T47D (cell line): ENCODE results near the gene HERPUD2.

Experiments
- DNase-seq, 2 experiments: peaks; one replicate each; pipeline versions ENCODE4 v3.0.0 to v3.0.0-alpha.2; 2011 to 2012; ENCODE audit warnings: low read depth in 1 of 2, low spot score in 1 of 2
- JUND ChIP-seq: IDR thresholded peaks from 2 replicates; pipeline ENCODE4 v1.6.1; 2012; ENCODE audit warnings: low read depth
- in situ Hi-C: cut with HindIII; loops from 2 replicates; pipeline ENCODE4 v1.10.0; 2016; ENCODE audit warnings: low sequenced_read_pairs, low pct_unique_long_range_greater_than_20kb

Gene HERPUD2, protein sequence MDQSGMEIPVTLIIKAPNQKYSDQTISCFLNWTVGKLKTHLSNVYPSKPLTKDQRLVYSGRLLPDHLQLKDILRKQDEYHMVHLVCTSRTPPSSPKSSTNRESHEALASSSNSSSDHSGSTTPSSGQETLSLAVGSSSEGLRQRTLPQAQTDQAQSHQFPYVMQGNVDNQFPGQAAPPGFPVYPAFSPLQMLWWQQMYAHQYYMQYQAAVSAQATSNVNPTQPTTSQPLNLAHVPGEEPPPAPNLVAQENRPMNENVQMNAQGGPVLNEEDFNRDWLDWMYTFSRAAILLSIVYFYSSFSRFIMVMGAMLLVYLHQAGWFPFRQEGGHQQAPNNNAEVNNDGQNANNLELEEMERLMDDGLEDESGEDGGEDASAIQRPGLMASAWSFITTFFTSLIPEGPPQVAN

DNA sequence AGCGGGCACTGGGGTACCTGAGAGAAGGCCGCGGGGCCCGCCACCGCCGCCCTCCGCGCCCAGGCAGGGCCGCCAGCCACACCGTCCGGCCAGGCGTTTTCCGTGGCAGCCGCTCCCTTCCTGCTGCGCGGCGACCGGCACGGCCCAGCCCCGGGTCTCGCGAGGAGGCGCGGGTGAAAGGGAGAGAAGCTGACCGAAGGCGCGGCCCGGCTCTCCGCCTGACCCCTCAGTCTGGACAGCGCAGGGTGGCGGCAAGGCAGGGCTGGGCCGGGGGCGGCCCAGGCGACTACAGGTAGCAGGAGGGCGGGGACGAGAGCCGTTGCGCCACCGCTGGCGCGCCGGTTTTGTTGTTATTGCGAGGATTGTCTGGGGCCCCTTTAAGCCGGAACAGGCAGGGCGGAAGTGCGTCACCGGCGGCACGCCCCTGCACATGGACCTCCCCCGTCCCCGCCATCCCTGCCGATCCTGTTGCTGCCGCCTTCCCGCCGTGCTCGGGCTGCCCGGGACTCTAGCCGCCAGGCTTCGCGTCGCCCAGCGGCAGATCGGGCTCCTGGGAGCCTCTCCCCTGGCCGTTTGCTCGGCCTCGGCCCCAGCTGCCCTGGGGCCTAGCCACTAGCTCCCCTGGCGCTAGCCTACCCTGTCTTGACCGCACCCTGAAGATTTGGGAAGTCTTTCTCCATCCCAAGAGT lies at the start of gene HERPUD2:
Gene HERPUD2, minus strand, starts transcription at position 352 of the 689 bp plus-strand sequence. CDS start 805 bp downstream, outside the sequence.
- in situ Hi-C loops, result no loop called here
- no peak for TF ChIP-seq JUND
- peak; percentile 94 to 97 for DNase-seq

DNA sequence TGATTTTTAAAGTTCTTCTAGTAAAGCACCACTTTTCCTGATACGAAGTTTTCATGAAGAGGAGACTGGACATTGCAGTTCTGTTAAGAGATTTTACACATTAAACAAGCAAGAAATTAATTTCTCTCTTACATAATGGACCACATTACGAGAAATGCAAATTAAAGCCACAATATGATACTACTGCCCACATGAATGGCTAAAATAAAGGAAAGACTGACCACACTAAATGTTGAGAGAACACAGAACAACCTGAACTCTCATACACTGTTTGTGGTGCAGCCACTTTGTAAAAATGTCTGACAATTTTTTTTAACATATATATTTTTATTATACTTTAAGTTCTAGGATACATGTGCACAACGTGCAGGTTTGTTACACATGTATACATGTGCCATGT lies 44.0 kb upstream of the HERPUD2 start:
- in situ Hi-C loops, result no loop called here
- TF ChIP-seq JUND, result no peak
- DNase-seq, result no peak

DNA sequence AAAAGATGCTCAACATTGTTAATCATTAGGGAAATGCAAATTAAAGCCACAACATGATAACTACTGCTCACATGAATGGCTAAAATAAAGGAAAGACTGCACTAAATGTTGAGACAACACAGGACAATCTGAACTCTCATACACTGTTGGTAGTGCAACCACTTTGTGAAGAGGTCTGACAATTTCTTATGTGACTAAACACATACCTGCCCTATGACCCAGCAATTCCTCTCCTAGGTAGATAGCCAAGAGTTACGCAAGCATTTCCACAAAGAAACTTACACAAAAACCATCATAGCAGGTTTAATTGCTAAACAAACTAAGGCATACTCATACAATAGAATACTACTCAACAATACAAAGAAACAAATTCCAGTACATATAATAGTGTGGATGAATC lies 41.8 kb upstream of the HERPUD2 start:
- in situ Hi-C loops, result no loop called here
- DNase-seq, result peak in 1 of 2 experiments; percentile 39
- no peak for TF ChIP-seq JUND

DNA sequence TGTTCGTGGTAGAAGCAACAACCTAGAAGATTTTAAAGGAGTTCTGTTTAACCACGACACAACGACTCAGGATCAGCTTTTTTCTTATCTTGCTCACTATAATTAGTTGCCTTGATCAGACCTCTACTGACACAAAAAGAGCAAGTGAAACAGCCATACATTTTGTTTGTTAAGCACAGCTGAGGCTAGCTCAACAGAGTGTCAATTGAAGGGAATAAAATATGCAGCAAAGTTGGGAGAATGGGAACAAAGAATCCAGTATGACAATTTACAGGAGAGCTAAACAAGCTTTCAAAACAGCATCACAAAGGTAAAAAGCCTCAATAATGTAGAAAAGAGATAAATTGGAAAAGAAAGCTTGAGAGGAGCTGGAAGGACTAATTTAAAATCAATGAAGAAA lies 40.5 kb upstream of the HERPUD2 start:
- in situ Hi-C loops, result no loop called here
- no peak for DNase-seq
- no peak for TF ChIP-seq JUND

DNA sequence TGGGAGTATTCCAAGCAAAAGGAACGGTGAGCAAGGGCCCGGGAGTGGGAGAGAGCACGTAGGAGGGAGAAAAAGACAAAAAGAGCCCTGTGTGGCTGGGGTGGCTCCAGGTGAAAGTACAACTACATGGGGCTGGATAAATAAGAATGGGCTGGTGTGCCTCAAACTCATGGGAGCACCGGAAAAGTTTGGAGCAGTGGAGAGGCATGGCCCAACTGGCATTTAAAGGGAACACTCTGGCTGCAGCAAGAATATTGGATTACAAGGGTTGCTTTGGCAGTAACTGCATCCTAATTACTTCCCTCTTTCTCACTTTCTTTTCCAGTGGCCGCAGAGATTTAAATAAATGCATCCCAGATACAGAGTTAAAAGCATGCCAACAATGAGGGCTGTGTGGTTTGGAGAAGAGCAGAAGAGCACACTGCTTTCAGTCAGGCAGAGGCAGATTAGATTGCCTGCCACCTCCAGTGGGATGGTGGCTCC lies 39.1 kb upstream of the HERPUD2 start:
- no peak for DNase-seq
- TF ChIP-seq JUND, result no peak
- in situ Hi-C loops, result no loop called here

DNA sequence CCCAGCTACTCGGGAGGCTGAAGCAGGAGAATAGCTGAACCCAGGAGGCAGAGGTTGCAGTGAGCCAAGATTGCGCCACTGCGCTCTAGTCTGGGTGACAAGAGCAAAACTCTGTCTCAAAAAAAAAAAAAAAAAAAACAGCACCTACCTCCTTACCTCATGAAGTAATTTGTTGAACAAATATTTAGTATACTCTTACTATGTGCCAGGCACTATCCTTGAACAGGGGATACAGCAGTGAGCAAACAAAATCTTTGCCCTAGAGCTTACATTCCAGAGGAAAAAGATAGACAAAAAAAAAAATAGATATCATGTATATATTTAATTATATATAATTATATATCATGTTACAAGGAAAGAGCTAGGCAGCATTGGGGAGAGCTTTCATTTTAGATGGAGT lies 36.4 kb upstream of the HERPUD2 start:
- TF ChIP-seq JUND, result no peak
- no peak for DNase-seq
- in situ Hi-C loops, result no loop called here

DNA sequence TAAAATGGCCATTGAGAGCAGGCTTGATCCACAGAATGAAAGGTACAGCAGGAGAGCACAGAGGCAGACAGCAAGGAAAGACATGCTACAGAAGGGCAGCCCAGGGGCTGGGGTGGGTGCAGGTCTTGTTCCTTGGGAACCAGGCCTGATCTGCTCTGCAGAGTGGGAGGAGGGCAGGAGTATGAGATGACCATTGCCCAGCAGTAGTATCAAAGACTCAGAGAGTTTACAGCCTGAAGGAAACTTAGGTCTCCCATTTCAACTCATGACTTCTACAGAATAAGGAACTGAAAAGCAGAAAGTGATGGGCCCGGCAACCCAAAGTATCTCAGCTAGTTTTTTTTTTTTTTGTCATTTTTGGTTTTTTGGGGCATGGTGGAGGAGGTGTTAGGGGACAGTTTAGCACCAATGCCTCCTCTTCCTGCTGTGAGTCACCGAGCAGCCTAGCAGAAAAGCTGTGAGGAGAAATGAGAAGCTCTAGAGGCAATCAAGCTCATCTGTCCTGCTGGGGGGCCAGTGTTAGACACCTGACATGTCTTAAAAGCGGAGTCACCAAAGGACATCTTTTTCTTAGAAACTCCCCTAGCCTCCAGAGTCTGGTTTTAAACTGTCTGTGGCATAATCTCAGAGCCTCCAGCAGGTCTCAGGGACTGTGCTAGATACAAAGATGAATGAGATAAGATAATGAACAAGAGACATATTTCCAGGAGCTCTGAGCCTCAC lies 34.3 kb upstream of the HERPUD2 start:
- in situ Hi-C loops, result no loop called here
- no peak for DNase-seq

DNA sequence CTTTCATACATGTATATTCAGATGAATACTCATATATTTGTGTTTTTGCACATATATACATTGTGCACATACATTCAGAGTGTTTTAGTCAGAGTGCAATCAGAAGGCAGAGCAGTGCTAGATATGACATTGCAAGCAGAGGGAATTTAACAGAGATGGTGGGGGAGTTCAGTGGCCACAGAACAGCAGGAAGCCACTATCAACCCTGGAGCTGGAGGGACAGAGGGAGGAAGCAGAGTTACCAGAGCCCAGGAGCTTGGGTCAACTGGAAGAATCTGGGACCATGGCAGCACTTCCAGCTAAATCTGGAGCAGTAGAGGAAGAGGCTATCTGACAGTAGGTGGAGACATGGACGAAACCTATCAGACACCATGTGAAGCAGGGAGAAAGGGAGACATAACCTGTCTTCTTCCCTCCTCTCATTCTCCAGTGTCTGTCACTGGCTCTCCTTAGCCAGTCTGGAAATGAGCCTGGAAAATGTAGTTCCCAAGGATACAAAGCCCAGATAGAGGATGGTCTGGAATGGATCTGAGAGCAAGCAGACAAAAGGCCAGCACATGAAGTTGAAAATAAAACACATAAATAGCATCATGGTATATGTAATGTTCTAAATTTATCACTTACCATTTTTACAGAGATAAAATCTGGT lies 33.6 kb upstream of the HERPUD2 start:
- DNase-seq, result no peak
- TF ChIP-seq JUND, result no peak
- in situ Hi-C loops, result no loop called here

More for the DNA sequence above, 34.3 kb upstream of the HERPUD2 start:
- no peak for TF ChIP-seq JUND

DNA sequence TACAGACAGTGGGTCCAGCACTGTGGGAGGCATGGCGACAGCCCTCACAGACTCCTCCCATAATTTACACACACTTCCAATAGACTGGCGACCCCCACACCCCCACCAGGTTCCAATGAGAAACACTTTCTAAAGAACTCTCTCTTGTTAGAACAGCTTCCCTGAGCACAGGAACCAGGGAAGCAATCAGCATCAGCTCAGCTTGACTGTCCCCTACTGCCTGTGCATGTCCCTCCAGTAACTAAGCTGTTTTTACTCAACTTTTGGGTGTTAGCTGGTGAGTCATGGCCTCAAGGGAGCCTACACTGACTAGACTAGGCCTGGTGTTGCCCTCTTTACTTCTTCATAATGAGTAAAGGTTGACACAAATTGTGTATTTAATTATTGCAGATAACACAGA lies 32.6 kb upstream of the HERPUD2 start:
- in situ Hi-C loops, result no loop called here
- no peak for DNase-seq
- TF ChIP-seq JUND, result no peak

DNA sequence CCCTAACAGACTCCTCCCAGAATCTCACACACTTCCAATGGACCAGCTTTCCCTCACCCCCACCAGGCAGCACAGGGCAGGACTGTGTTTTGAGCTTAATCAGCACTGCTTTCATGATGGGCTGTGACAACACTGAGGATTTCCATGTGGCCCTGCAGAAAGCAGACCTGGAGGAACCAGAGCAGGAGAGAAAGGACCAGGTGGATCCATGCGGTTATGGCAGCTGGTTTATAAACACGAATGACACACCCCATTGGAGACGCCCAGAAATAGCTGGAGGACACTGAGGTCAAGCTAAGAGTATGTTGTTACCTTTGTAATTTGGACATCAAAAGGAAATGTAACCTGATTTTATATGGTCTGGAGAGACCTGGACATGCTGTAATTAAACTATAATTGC lies 31.7 kb upstream of the HERPUD2 start:
- DNase-seq, result no peak
- TF ChIP-seq JUND, result no peak
- in situ Hi-C loops, result no loop called here

DNA sequence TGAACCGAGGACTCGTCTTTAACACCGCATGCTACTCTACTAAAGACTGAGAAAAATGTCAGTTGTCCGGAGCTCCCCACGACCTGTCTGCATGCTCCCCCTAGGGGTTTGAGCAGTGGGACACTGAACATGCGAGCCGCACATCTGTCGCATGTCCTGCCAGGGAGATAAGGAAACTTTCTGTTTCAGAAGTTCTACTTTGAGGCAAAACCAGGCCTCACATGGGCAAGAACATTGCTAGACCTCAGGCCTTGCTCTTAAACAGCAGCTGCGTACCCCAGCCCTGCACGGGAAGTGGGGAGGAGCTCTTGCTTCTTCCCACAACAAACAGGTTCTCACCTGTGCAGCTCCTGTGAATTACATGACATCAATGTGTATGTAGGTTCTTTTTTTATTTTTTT lies 30.3 kb upstream of the HERPUD2 start:
- in situ Hi-C loops, result no loop called here
- DNase-seq, result no peak
- TF ChIP-seq JUND, result no peak

DNA sequence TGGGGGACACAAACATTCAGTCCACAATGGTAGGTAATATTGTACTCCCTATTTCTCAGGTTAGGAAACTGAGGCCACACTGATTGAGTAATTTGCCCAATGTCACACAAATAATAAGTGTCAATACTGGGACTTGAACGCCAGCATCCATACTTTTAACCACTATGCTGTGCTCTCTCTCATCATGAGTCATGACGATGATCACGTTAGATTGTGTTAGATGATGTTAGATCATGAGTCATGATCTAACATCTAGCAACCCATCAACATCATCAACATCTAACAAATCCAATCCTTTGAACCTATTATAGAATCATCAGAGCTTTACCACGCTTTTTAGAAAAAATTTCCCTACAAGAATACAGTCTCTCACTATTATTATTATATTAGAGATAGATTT lies 28.1 kb upstream of the HERPUD2 start:
- TF ChIP-seq JUND, result no peak
- in situ Hi-C loops, result no loop called here
- no peak for DNase-seq
